Measurements from ENCODE around the gene GAS7.

DNA sequence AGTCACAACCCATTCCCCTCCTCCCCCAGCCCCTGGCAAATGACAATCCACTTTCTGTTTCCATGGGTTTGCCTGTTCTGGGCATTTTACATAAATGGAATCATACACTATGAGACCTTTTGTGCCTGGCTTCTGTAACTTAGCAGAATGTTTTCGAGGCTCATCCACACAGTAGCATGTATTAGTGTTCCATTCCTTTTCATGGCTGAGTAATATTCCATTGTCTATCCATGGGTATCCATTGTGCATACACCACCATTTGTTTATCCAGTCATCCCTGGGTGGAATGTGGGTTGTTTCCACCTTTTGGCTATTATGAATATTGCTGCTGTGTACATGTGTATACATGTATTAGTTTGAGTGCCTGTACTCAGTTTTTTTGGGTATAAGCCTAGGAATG lies 259.6 kb downstream of the GAS7 start:
- TF ChIP-seq, protein P1, sequence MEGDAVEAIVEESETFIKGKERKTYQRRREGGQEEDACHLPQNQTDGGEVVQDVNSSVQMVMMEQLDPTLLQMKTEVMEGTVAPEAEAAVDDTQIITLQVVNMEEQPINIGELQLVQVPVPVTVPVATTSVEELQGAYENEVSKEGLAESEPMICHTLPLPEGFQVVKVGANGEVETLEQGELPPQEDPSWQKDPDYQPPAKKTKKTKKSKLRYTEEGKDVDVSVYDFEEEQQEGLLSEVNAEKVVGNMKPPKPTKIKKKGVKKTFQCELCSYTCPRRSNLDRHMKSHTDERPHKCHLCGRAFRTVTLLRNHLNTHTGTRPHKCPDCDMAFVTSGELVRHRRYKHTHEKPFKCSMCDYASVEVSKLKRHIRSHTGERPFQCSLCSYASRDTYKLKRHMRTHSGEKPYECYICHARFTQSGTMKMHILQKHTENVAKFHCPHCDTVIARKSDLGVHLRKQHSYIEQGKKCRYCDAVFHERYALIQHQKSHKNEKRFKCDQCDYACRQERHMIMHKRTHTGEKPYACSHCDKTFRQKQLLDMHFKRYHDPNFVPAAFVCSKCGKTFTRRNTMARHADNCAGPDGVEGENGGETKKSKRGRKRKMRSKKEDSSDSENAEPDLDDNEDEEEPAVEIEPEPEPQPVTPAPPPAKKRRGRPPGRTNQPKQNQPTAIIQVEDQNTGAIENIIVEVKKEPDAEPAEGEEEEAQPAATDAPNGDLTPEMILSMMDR (IDR thresholded peaks at IDR 0.05): no peak
- no peak for TF ChIP-seq POLR2A (IDR thresholded peaks at IDR 0.05)
